IMR-90 (cell line): ENCODE results near the gene VPS18. TPM values are rescaled to one million over a fixed set of nuclear protein-coding genes. Genes with fewer than 3 reads are reported as not detected.

ENCODE experiments used
- ATAC-seq: fragments of 200-7000 bp; cut with Tn5 transposase; 2 replicates; pipeline ENCODE4 v1.9.1; 2020; ENCODE audit warnings: low read depth, mild to moderate bottlenecking, moderate library complexity
- BruUV-seq: library from RNA; stranded (reverse); fragments of 400-500 nt; replicated peaks from 2 replicates; lab custom pipeline; 2021; lab: Mats Ljungman, UMichigan
- CTCF ChIA-PET: fragments of 300-600 bp; formaldehyde crosslinking; extraction: SDS; loops from one replicate; lab custom pipeline; 2021; ENCODE audit warnings: antibody characterized with exemption; lab: Yijun Ruan, JAX
- POLR2A ChIA-PET: fragments of 300-600 bp; sonication (Branson Sonifier 250); formaldehyde crosslinking; loops from one replicate; lab custom pipeline; 2022; ENCODE audit warnings: antibody characterized with exemption; ENCODE audit not compliant: unreplicated experiment; lab: Charles Lee
- DNase-seq: peaks from one replicate; pipeline ENCODE4 v3.0.0; 2013
- H2AFZ ChIP-seq: replicated peaks from 2 replicates; pipeline ENCODE3; 2013; ENCODE audit warnings: low read length, mild to moderate bottlenecking; ENCODE audit not compliant: poor library complexity
- H2AK5ac ChIP-seq: 2 replicates; pipeline ENCODE4 v1.6.1; 2013; ENCODE audit warnings: low read depth, low read length, inconsistent platforms
- H2AK9ac ChIP-seq: replicated peaks from 2 replicates; pipeline ENCODE3; 2013; ENCODE audit warnings: mild to moderate bottlenecking, low read depth, low read length, moderate library complexity; ENCODE audit not compliant: poor library complexity
- H2BK120ac ChIP-seq: 2 replicates; pipeline ENCODE4 v1.6.1; 2013; ENCODE audit warnings: low read depth, low read length, inconsistent platforms
- H2BK15ac ChIP-seq: 3 replicates; pipeline ENCODE4 v1.6.1; 2013; ENCODE audit warnings: low read depth, low read length, inconsistent platforms
- H2BK20ac ChIP-seq: 2 replicates; pipeline ENCODE4 v1.6.1; 2013; ENCODE audit warnings: low read depth, mild to moderate bottlenecking, inconsistent platforms, low read length, moderate library complexity
- H2BK5ac ChIP-seq: 2 replicates; pipeline ENCODE4 v1.6.1; 2013; ENCODE audit warnings: mild to moderate bottlenecking, low read depth, low read length, inconsistent platforms; ENCODE audit not compliant: poor library complexity, severe bottlenecking
- H3K14ac ChIP-seq: replicated peaks from 2 replicates; pipeline ENCODE4 v1.6.1; 2013; ENCODE audit warnings: low read depth, low read length, inconsistent platforms
- H3K18ac ChIP-seq: 2 replicates; pipeline ENCODE4 v1.6.1; 2013; ENCODE audit warnings: low read depth, low read length, control low read depth
- H3K23ac ChIP-seq: 2 replicates; pipeline ENCODE4 v1.6.1; 2013; ENCODE audit warnings: low read depth, low read length, inconsistent platforms
- H3K27ac ChIP-seq: 2 replicates; pipeline ENCODE4 v1.5.1; 2013; ENCODE audit warnings: mild to moderate bottlenecking, control low read depth, low read length; ENCODE audit not compliant: insufficient read depth
- H3K27me3 ChIP-seq: 2 replicates; pipeline ENCODE4 v1.6.1; 2013; ENCODE audit warnings: low read length; ENCODE audit not compliant: control insufficient read depth, insufficient read depth
- H3K36me3 ChIP-seq: 2 replicates; pipeline ENCODE4 v1.6.1; 2013; ENCODE audit warnings: low read length, mixed read lengths; ENCODE audit not compliant: control insufficient read depth, insufficient read depth
- H3K4ac ChIP-seq: 2 replicates; pipeline ENCODE4 v1.6.1; 2013; ENCODE audit warnings: low read depth, low read length, inconsistent platforms
- H3K4me1 ChIP-seq: 2 replicates; pipeline ENCODE4 v1.6.1; 2013; ENCODE audit warnings: low read length, mixed read lengths; ENCODE audit not compliant: control insufficient read depth, insufficient read depth
- H3K4me2 ChIP-seq: 2 replicates; pipeline ENCODE4 v1.6.1; 2013; ENCODE audit warnings: low read depth, mild to moderate bottlenecking, control low read depth, low read length, moderate library complexity
- H3K4me3 ChIP-seq: 2 replicates; pipeline ENCODE4 v1.5.1; 2013; ENCODE audit warnings: low read depth, mild to moderate bottlenecking, control low read depth, low read length, moderate library complexity; ENCODE audit not compliant: insufficient read depth
- H3K56ac ChIP-seq: 2 replicates; pipeline ENCODE4 v1.6.1; 2013; ENCODE audit warnings: low read length, inconsistent platforms; ENCODE audit not compliant: insufficient read depth; ENCODE audit errors: extremely low read depth
- H3K79me1 ChIP-seq, 2 experiments: 2 replicates each; pipeline ENCODE4 v1.6.1; 2013; ENCODE audit warnings: low read length in 2 of 2, inconsistent platforms in 1 of 2, low read depth in 1 of 2
- H3K9ac ChIP-seq: 2 replicates; pipeline ENCODE4 v1.6.1; 2013; ENCODE audit warnings: low read depth, low read length, control low read depth
- H3K9me1 ChIP-seq: 2 replicates; pipeline ENCODE4 v1.6.1; 2013; ENCODE audit warnings: low read length, inconsistent platforms; ENCODE audit not compliant: insufficient read depth
- H3K9me3 ChIP-seq: 2 replicates; pipeline ENCODE4 v1.6.1; 2013; ENCODE audit warnings: low read length; ENCODE audit not compliant: control insufficient read depth, insufficient read depth
- H4K20me1 ChIP-seq: 2 replicates; pipeline ENCODE4 v1.6.1; 2013; ENCODE audit warnings: low read length, inconsistent platforms; ENCODE audit not compliant: insufficient read depth
- H4K5ac ChIP-seq: 2 replicates; pipeline ENCODE4 v1.6.1; 2013; ENCODE audit warnings: mild to moderate bottlenecking, low read depth, low read length, control low read depth
- H4K8ac ChIP-seq, 2 experiments: 2 replicates each; pipeline ENCODE4 v1.6.1; 2013; ENCODE audit warnings: low read depth in 2 of 2, low read length in 2 of 2, control low read depth in 1 of 2, inconsistent platforms in 1 of 2
- H4K91ac ChIP-seq: 2 replicates; pipeline ENCODE4 v1.6.1; 2013; ENCODE audit warnings: low read depth, low read length, inconsistent platforms; ENCODE audit not compliant: insufficient read depth
- BHLHE40 ChIP-seq: fragments of 150-350 bp; IDR thresholded peaks from 2 replicates; pipeline ENCODE4 v1.6.1; 2016; ENCODE audit warnings: mild to moderate bottlenecking, low read depth, low read length
- CEBPB ChIP-seq: IDR thresholded peaks from 2 replicates; pipeline ENCODE4 v1.6.1; 2012; ENCODE audit warnings: low read depth, low read length, improper control_type of control experiment
- CHD1 ChIP-seq: IDR thresholded peaks from 2 replicates; pipeline ENCODE4 v1.6.1; 2012; ENCODE audit warnings: low read depth, low read length, improper control_type of control experiment
- FOS ChIP-seq: fragments of 150-350 bp; IDR thresholded peaks from 2 replicates; pipeline ENCODE4 v1.6.1; 2016; ENCODE audit warnings: low read depth, low read length
- MAFK ChIP-seq: IDR thresholded peaks from 2 replicates; pipeline ENCODE4 v1.6.1; 2012; ENCODE audit warnings: low read depth, low read length, improper control_type of control experiment
- MAZ ChIP-seq: IDR thresholded peaks from 2 replicates; pipeline ENCODE4 v1.6.1; 2012; ENCODE audit warnings: low read depth, mild to moderate bottlenecking, low read length, improper control_type of control experiment, moderate library complexity, borderline replicate concordance
- MXI1 ChIP-seq: IDR thresholded peaks from 2 replicates; pipeline ENCODE4 v1.6.1; 2012; ENCODE audit warnings: low read depth, mild to moderate bottlenecking, low read length, moderate library complexity, borderline replicate concordance
- RAD21 ChIP-seq: IDR thresholded peaks from 2 replicates; pipeline ENCODE4 v1.6.1; 2012; ENCODE audit warnings: low read length, improper control_type of control experiment
- RCOR1 ChIP-seq: IDR thresholded peaks from 2 replicates; pipeline ENCODE4 v1.6.1; 2012; ENCODE audit warnings: mild to moderate bottlenecking, low read length, improper control_type of control experiment; ENCODE audit not compliant: insufficient replicate concordance
- SMC3 ChIP-seq: fragments of 150-350 bp; IDR thresholded peaks from 2 replicates; pipeline ENCODE4 v1.6.1; 2016; ENCODE audit warnings: low read depth, mild to moderate bottlenecking, antibody characterized with exemption, low read length, moderate library complexity
- WGBS, 2 experiments: methylation state at CpG; one replicate each; pipeline versions ENCODE4 v1.1.5 to v1.1.7; 2013; ENCODE audit warnings: missing lambda C conversion rate in 2 of 2; ENCODE audit not compliant: insufficient read length in 1 of 2; ENCODE audit errors: extremely low coverage in 2 of 2; 5-methylcytosine and 5-hydroxymethylcytosine counted together
- dilution Hi-C: fragments of 300-500 bp; cut with HindIII; formaldehyde crosslinking; loops from one replicate; pipeline ENCODE4 v1.14.3; 2018; ENCODE audit warnings: low sequenced_read_pairs; ENCODE audit not compliant: unreplicated experiment
- in situ Hi-C: fragments of 300-500 bp; cut with MboI; formaldehyde crosslinking; loops from 3 replicates; pipeline ENCODE4 v1.14.3; 2019; ENCODE audit warnings: low sequenced_read_pairs, inconsistent platforms, mixed read lengths
- intact Hi-C: fragments of 100-400 bp; cut with micrococcal nuclease; formaldehyde crosslinking; loops from 2 replicates; pipeline ENCODE4 v1.10.0; 2022
- polyA plus RNA-seq, 3 experiments: library from polyadenylated mRNA; depleted of rRNA; stranded (reverse); fragments of >200 nt; gene quantifications; 2 replicates each; pipeline ENCODE4 v1.2.3, GENCODE V29; 2012; ENCODE audit warnings: low replicate concordance in 1 of 3
- total RNA-seq: library from RNA; depleted of rRNA; stranded (reverse); fragments of >200 nt; gene quantifications from 2 replicates; pipeline ENCODE4 v1.2.3, GENCODE V29; 2012
- TF ChIP-seq, protein P1 (sequence below): conservative IDR thresholded peaks from 2 replicates; pipeline ENCODE4 v1.5.1; 2012; ENCODE audit warnings: mild to moderate bottlenecking, low read depth, low read length, improper control_type of control experiment

The VPS18 gene
- total and polyA plus RNA-seq, 2 of the 4 experiments (the other 2 are of a cell fraction) = 19.3 to 32.3 TPM

DNA sequence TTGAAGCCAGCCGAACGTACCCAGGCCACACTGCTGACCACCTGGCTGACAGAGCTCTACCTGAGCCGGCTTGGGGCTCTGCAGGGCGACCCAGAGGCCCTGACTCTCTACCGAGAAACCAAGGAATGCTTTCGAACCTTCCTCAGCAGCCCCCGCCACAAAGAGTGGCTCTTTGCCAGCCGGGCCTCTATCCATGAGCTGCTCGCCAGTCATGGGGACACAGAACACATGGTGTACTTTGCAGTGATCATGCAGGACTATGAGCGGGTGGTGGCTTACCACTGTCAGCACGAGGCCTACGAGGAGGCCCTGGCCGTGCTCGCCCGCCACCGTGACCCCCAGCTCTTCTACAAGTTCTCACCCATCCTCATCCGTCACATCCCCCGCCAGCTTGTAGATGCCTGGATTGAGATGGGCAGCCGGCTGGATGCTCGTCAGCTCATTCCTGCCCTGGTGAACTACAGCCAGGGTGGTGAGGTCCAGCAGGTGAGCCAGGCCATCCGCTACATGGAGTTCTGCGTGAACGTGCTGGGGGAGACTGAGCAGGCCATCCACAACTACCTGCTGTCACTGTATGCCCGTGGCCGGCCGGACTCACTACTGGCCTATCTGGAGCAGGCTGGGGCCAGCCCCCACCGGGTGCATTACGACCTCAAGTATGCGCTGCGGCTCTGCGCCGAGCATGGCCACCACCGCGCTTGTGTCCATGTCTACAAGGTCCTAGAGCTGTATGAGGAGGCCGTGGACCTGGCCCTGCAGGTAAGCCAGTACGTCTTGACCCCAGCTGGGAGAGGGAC lies 6.2 kb downstream of the VPS18 start:
- no peak overlapping the region for H3K14ac ChIP-seq
- no peak overlapping the region for H3K18ac ChIP-seq
- H2AFZ ChIP-seq = peak overlapping the region; percentile 35
- no peak overlapping the region for H3K23ac ChIP-seq
- DNase-seq (no peak), ATAC-seq (no peak)
- H3K27me3 ChIP-seq = no peaks in the 10 kb centered on the region
- H3K4me1 ChIP-seq = peaks cover 3% of the 10 kb centered on the region; the same call in 1 of the 2 replicates
- no peak overlapping the region for H2BK20ac ChIP-seq
- no peak overlapping the region for H3K9ac ChIP-seq
- no peak overlapping the region for H2AK9ac ChIP-seq
- H4K8ac ChIP-seq = no peak overlapping the region
- no peak overlapping the region for H3K27ac ChIP-seq
- peaks cover 12 to 47% of the 10 kb centered on the region in 2 experiments for H3K79me1 ChIP-seq
- H3K4me2 ChIP-seq = no peak overlapping the region
- intact Hi-C loops = loop anchor here (10.0 kb wide), 1 partner anchor 214 kb away; the partner anchor contains the start of gene INO80
- H3K4me3 ChIP-seq = no peak overlapping the region
- no peak overlapping the region for H2AK5ac ChIP-seq
- BruUV-seq = no TSS peak
- H2BK5ac ChIP-seq = no peak overlapping the region
- dilution Hi-C loops = no loop called here
- no peak overlapping the region for H3K56ac ChIP-seq
- peaks cover 58% of the 10 kb centered on the region for H3K36me3 ChIP-seq
- in situ Hi-C loops = loop anchor here (5.0 to 10.0 kb wide), 2 partner anchors 124 to 287 kb away; no protein-coding TSS in a partner anchor
- ChIA-PET POLR2A (no interaction called here), CTCF (no interaction called here)
- no peak overlapping the region for H3K4ac ChIP-seq
- no peak overlapping the region for H4K5ac ChIP-seq
- WGBS, 2 experiments = 86% methylated on average over 29 of the region's 36 CpGs; no CpG with 5 or more reads in 1 of the 2 experiments
- H2BK120ac ChIP-seq = no peak overlapping the region
- no peak overlapping the region for H2BK15ac ChIP-seq
- H4K20me1 ChIP-seq = peaks cover 37% of the 10 kb centered on the region
- TF ChIP-seq MXI1 (no peak), SMC3 (no peak), MAZ (no peak), CEBPB (no peak), MAFK (no peak), RCOR1 (no peak), RAD21 (no peak), FOS (no peak), BHLHE40 (no peak), CHD1 (no peak)
- TF ChIP-seq, protein P1, sequence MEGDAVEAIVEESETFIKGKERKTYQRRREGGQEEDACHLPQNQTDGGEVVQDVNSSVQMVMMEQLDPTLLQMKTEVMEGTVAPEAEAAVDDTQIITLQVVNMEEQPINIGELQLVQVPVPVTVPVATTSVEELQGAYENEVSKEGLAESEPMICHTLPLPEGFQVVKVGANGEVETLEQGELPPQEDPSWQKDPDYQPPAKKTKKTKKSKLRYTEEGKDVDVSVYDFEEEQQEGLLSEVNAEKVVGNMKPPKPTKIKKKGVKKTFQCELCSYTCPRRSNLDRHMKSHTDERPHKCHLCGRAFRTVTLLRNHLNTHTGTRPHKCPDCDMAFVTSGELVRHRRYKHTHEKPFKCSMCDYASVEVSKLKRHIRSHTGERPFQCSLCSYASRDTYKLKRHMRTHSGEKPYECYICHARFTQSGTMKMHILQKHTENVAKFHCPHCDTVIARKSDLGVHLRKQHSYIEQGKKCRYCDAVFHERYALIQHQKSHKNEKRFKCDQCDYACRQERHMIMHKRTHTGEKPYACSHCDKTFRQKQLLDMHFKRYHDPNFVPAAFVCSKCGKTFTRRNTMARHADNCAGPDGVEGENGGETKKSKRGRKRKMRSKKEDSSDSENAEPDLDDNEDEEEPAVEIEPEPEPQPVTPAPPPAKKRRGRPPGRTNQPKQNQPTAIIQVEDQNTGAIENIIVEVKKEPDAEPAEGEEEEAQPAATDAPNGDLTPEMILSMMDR = no peak
- 0 out of 2 replicates have a peak, but pooled peaks cover 3% of the 10 kb centered on the region for H3K9me1 ChIP-seq
- H4K91ac ChIP-seq = no peak overlapping the region
- no peaks in the 10 kb centered on the region for H3K9me3 ChIP-seq
